ENCODE results near the gene GRIP1.
A peak's percentile ranks its signal among the peaks of the same experiment; 100 is the strongest.

Gene GRIP1

DNA sequence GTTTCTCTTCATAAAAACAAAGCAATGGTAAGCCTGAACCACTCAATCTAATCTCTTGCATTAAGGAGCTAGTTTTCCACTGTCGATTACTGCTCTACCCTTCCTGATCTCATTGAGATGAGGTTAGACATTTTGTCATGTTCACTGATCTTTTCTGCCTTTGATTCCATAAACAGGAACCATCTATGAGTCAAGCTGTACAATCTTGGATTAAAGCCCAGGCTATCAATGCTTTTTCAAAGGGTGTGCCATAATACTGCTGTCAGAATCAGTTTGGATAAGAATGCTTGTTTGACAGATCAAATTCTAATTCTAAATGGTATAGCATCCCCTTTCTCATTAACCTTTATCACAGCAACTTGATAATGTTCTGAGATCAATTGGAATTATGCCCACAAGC is 16.1 kb downstream of the GRIP1 start:
- no peak overlapping the region for H3K27ac ChIP-seq

DNA sequence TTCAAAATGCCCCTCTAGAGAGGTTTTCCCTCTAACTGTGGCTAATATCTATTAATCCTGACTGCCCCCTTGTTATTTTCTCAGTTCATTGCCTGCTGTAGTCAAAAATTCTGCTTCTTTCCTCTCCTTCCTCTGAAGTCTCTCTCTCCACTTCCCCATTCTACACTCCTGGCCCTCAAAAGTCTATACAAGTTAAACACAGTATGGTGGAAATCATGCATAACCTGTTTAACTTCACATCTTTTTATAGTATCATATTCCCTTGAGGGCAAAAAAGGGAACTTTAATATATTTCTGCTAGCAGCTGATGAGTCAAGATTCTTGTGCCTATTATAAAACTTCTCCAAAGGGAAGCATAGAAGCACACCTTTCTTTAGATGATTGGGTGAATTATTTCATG is 16.7 kb downstream of the GRIP1 start:
- no peak overlapping the region for H3K27ac ChIP-seq

More for the DNA sequence above, 16.1 kb downstream of the GRIP1 start:
- TF ChIP-seq, protein P1, sequence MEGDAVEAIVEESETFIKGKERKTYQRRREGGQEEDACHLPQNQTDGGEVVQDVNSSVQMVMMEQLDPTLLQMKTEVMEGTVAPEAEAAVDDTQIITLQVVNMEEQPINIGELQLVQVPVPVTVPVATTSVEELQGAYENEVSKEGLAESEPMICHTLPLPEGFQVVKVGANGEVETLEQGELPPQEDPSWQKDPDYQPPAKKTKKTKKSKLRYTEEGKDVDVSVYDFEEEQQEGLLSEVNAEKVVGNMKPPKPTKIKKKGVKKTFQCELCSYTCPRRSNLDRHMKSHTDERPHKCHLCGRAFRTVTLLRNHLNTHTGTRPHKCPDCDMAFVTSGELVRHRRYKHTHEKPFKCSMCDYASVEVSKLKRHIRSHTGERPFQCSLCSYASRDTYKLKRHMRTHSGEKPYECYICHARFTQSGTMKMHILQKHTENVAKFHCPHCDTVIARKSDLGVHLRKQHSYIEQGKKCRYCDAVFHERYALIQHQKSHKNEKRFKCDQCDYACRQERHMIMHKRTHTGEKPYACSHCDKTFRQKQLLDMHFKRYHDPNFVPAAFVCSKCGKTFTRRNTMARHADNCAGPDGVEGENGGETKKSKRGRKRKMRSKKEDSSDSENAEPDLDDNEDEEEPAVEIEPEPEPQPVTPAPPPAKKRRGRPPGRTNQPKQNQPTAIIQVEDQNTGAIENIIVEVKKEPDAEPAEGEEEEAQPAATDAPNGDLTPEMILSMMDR (conservative IDR thresholded peaks at IDR 0.05): no peak

DNA sequence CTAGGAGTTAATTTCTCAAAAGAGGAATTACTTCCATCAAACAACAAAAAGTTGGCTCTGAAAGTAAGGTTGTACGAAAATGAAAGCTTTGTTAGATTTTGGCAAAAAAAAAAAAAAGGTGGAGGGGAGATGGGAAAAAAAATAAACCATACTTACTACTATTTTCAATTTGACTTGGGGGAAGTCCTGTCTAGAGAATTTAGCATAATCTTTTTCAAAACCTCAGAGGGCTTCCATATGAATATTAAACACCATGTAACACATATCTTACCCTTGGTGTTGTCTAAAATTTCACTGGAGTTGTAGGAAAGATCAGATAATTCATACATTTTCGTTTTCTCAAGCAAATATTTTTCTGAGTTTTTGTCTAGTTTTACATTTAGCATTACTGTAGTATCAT is 17.5 kb downstream of the GRIP1 start:
- H3K27ac ChIP-seq: no peak overlapping the region
- TF ChIP-seq, protein P1 (conservative IDR thresholded peaks at IDR 0.05): no peak

More for the DNA sequence above, 16.7 kb downstream of the GRIP1 start:
- TF ChIP-seq, protein P1 (conservative IDR thresholded peaks at IDR 0.05): no peak

DNA sequence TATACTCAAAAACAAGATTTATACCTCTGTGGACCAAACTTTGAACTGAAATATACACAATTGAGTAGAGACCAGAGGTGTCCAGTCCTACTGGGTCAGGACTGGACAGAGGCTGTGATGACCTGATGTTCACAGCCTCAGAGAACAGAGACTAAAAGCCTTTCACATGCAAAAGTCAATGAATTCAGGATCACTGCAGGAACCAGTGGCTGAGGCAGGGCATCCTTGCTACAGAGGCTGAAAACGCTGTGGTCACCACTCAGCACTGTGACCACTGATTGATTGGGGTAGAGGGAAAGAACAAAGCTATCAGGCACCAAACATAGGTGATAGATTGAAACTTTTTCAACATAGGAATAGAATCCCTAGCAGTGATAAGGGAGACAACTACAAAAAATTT is 25.1 kb downstream of the GRIP1 start:
- peak overlapping the region; percentile 2; the same call in 1 of the 2 replicates for H3K27ac ChIP-seq
- TF ChIP-seq, protein P1 (conservative IDR thresholded peaks at IDR 0.05): no peak

DNA sequence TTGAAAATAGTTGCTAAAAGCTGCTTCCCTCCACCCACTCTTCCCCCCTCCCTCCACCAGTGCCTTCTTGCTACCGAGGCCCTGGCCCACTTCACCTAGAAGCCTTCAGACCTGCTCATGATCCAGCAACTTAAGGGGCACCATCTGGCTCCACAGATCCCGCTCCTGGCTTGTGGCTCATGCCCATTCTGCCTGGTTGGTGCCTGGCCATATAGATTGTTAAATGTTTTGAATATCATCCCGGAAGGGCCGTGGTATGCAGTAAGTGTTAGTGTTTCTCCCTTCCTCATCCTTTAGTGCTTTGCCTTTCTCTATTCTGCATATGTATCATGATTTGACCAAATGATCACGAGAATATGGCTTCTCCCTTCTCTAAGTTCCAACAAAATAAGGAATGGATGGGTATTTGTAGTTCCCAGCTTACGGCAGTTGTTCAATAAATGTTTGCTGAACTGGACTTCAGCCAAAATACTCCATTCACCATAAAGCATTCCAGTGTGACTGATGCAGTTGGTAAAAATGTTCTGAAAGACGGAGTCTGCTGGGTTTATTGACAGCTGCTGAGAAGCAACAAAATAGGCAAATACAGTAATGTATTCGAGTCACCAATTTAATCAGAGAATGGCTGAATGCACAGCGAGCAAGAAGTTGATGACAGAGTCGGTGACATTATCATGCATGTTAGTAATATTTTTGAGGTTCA is 30.7 kb downstream of the GRIP1 start:
- TF ChIP-seq, protein P1 (conservative IDR thresholded peaks at IDR 0.05): no peak
- H3K27ac ChIP-seq: peak overlapping the region; percentile 18

DNA sequence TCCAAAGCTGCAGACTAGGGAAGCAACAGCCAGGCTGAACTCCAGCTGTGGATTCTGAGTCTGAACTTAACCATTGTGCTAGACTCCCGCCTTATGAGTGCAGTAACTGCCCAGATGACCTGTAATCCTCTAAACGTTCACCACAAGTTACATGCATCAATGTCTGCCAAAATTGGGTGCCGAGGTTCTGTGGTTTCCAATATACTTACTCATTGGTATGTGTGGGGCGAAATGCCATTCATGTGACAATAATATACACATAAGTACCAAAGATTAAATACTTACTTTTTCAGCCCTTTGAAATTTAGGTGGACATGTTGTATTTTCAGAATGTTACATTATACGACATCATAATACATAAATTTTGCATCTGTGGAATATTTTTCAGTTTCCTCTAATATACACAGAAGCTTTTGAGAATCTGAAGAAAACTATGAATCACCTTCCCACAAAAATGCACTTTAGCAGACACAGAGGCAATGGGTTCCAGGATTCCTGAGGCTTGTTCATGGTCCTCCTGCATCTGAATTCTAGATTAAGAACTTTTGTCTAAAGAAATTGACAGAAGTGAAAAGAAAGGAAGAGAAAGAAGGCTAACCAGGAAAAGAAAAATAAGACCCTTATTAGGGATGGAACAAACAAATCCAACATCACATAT is 31.7 kb downstream of the GRIP1 start:
- no peak overlapping the region for H3K27ac ChIP-seq
- TF ChIP-seq, protein P1 (conservative IDR thresholded peaks at IDR 0.05): no peak

DNA sequence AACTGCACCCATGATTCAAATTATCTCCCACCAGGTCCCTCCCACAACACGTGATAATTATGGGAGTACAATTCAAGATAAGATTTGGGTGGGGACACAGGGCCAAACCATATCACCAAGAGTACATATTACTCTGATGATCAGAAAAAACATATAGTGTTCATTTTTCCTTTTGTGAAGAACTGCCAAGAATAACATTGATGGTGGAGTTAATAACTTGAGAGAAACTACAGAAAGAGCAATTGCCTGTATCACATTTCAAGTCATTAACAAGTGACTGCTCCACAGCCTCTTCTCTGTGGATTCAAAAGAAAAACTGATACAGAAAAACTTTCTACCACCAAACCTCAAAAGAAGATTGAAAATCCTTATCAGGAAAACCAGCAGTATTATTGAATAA is 34.7 kb downstream of the GRIP1 start:
- H3K27ac ChIP-seq: no peak overlapping the region
- TF ChIP-seq, protein P1 (conservative IDR thresholded peaks at IDR 0.05): no peak

Measured in VCaP (cell line).